Fibroblast of lung (primary cell): ENCODE data around the gene WDFY1. TPM values are rescaled to one million over a fixed set of nuclear protein-coding genes. Genes with fewer than 3 reads are reported as not detected.

Source experiments
- DNase-seq, 2 donors: peaks; one replicate each; pipeline versions ENCODE4 v3.0.0 to v3.0.0-alpha.2; 2010; ENCODE audit warnings: low read depth in 2 of 2
- H2AFZ ChIP-seq: 2 replicates; pipeline ENCODE4 v1.5.1; 2012; ENCODE audit warnings: low read length, control low read depth, inconsistent platforms
- H3K27ac ChIP-seq: 2 replicates; pipeline ENCODE4 v1.5.1; 2011; ENCODE audit warnings: low read length, control low read depth; ENCODE audit not compliant: insufficient read depth
- H3K27me3 ChIP-seq: 2 replicates; pipeline ENCODE4 v1.5.1; 2011; ENCODE audit warnings: mild to moderate bottlenecking, low read length; ENCODE audit not compliant: control insufficient read depth, insufficient read depth
- H3K36me3 ChIP-seq: 2 replicates; pipeline ENCODE4 v1.5.1; 2011; ENCODE audit warnings: low read length; ENCODE audit not compliant: control insufficient read depth, insufficient read depth
- H3K4me1 ChIP-seq: 2 replicates; pipeline ENCODE4 v1.5.1; 2011; ENCODE audit warnings: low read length; ENCODE audit not compliant: control insufficient read depth, insufficient read depth; ENCODE audit errors: extremely low read depth
- H3K4me2 ChIP-seq: 2 replicates; pipeline ENCODE4 v1.5.1; 2011; ENCODE audit warnings: low read length, control low read depth; ENCODE audit not compliant: insufficient read depth; ENCODE audit errors: extremely low read depth
- H3K4me3 ChIP-seq, 4 experiments: fragments of 200-600 bp in 1 of 4; sonication (generic) in 1 of 4; replicated peaks in 1 of 4; 2 replicates each; pipeline ENCODE4 v1.5.1; 2011 to 2016; ENCODE audit warnings: low read length in 4 of 4, low read depth in 3 of 4, mild to moderate bottlenecking in 3 of 4, control low read depth in 2 of 4, inconsistent platforms in 1 of 4, mixed read lengths in 1 of 4; ENCODE audit not compliant: insufficient read depth in 1 of 4; ENCODE audit errors: control extremely low read depth in 1 of 4
- H3K79me2 ChIP-seq: 2 replicates; pipeline ENCODE4 v1.5.1; 2012; ENCODE audit warnings: mild to moderate bottlenecking, low read length, inconsistent platforms; ENCODE audit not compliant: control insufficient read depth, insufficient read depth
- H3K9ac ChIP-seq: 2 replicates; pipeline ENCODE4 v1.5.1; 2011; ENCODE audit warnings: mild to moderate bottlenecking, low read length, control low read depth; ENCODE audit not compliant: insufficient read depth
- H3K9me3 ChIP-seq: 2 replicates; pipeline ENCODE4 v1.5.1; 2012; ENCODE audit warnings: low read depth, low read length; ENCODE audit not compliant: control insufficient read depth, insufficient read depth
- H4K20me1 ChIP-seq: 2 replicates; pipeline ENCODE4 v1.5.1; 2011; ENCODE audit warnings: low read length; ENCODE audit not compliant: control insufficient read depth, insufficient read depth; ENCODE audit errors: extremely low read depth
- CTCF ChIP-seq, 2 donors: IDR thresholded peaks in 1 of 2; conservative IDR thresholded peaks in 1 of 2; 1 replicate in 1 of 2; 2 replicates in 1 of 2; pipeline ENCODE4 v1.5.1; 2011 to 2012; ENCODE audit warnings: low read length in 2 of 2, control low read depth in 1 of 2, inconsistent platforms in 1 of 2, low read depth in 1 of 2, mild to moderate bottlenecking in 1 of 2
- EZH2 ChIP-seq: IDR thresholded peaks from 2 replicates; pipeline ENCODE4 v1.5.1; 2012; ENCODE audit warnings: low read length, control low read depth, mild to moderate bottlenecking; ENCODE audit errors: missing control alignments
- polyA plus RNA-seq, 2 donors: library from polyadenylated mRNA; depleted of rRNA in 1 of 2; stranded (reverse) in 1 of 2; unstranded in 1 of 2; fragments of >200 nt; gene quantifications; 2 replicates each; pipeline ENCODE4 v1.2.1, GENCODE V29; 2011 to 2012; ENCODE audit warnings: missing spikeins in 1 of 2
- total RNA-seq: library from RNA; depleted of rRNA; stranded (reverse); fragments of >200 nt; gene quantifications from 2 replicates; pipeline ENCODE4 v1.2.1, GENCODE V29; 2014

Gene WDFY1
- total and polyA plus RNA-seq, 2 donors (not counting 1 experiment from before 2014, with no cell fraction given) = 79.1 to 156 TPM

- TF ChIP-seq EZH2 (no peak), CTCF (conservative IDR thresholded peaks at IDR 0.05 in 1 of 2, IDR thresholded peaks at IDR 0.05 in 1 of 2; ENCODE audit: low read depth in 1 of 2, low read length in 2 of 2) (no peak)
Observed at GRCh38 chr2:223897669-223898330, 47.3 kb downstream of the WDFY1 start.

GRCh38 chr2:223896833-223897311, 48.3 kb downstream of the WDFY1 start:
- no peak overlapping the region for H3K27ac ChIP-seq
- no peak overlapping the region for H3K9ac ChIP-seq
- no peak overlapping the region for H2AFZ ChIP-seq
- H3K36me3 ChIP-seq = peaks cover 11% of the 10 kb centered on the region
- peak; percentile 21 to 39 for DNase-seq
- H3K4me2 ChIP-seq = no peak overlapping the region
- no peak overlapping the region for H3K4me3 ChIP-seq
- no peaks in the 10 kb centered on the region for H3K4me1 ChIP-seq
- H3K9me3 ChIP-seq = no peaks in the 10 kb centered on the region
- no peaks in the 10 kb centered on the region for H4K20me1 ChIP-seq
- H3K79me2 ChIP-seq = no peaks in the 10 kb centered on the region
- no peaks in the 10 kb centered on the region for H3K27me3 ChIP-seq
- TF ChIP-seq EZH2 (no peak), CTCF (conservative IDR thresholded peaks at IDR 0.05 in 1 of 2, IDR thresholded peaks at IDR 0.05 in 1 of 2; ENCODE audit: low read depth in 1 of 2, low read length in 2 of 2) (no peak)

More at GRCh38 chr2:223897669-223898330, 47.3 kb downstream of the WDFY1 start:
- Histone ChIP-seq H3K9ac (no peak overlapping the region), H3K36me3 (peaks cover 9% of the 10 kb centered on the region), H3K79me2 (no peaks in the 10 kb centered on the region), H3K4me1 (no peaks in the 10 kb centered on the region), H3K4me3 (no peak overlapping the region), H4K20me1 (no peaks in the 10 kb centered on the region), H3K9me3 (no peaks in the 10 kb centered on the region), H3K4me2 (no peak overlapping the region), H2AFZ (no peak overlapping the region), H3K27me3 (no peaks in the 10 kb centered on the region), H3K27ac (no peak overlapping the region)
- no peak for DNase-seq

- no peak overlapping the region for H3K4me2 ChIP-seq
- peaks cover 12% of the 10 kb centered on the region for H3K36me3 ChIP-seq
- H3K79me2 ChIP-seq = no peaks in the 10 kb centered on the region
- no peaks in the 10 kb centered on the region for H3K27me3 ChIP-seq
- no peak overlapping the region for H2AFZ ChIP-seq
- H4K20me1 ChIP-seq = no peaks in the 10 kb centered on the region
- no peaks in the 10 kb centered on the region for H3K9me3 ChIP-seq
- DNase-seq = no peak
- no peaks in the 10 kb centered on the region for H3K4me1 ChIP-seq
- H3K27ac ChIP-seq = no peak overlapping the region
- H3K9ac ChIP-seq = no peak overlapping the region
- TF ChIP-seq CTCF (conservative IDR thresholded peaks at IDR 0.05 in 1 of 2, IDR thresholded peaks at IDR 0.05 in 1 of 2; ENCODE audit: low read depth in 1 of 2, low read length in 2 of 2) (no peak), EZH2 (no peak)
- H3K4me3 ChIP-seq = no peak overlapping the region
Observed at GRCh38 chr2:223894968-223895367, 50.2 kb downstream of the WDFY1 start.
